Measurements from ENCODE around the gene ZNF496. TPM values are rescaled to one million over a fixed set of nuclear protein-coding genes. Genes with fewer than 3 reads are reported as not detected.
"Not testable (repeated sequence)": the region's sequence is repeated elsewhere in the genome, so short reads cannot be mapped to it uniquely, and the experiment has no call there.

The ZNF496 gene
- total and polyA plus RNA-seq, 11 donors: 6.2 to 37.9 (median 15.0) TPM

DNA sequence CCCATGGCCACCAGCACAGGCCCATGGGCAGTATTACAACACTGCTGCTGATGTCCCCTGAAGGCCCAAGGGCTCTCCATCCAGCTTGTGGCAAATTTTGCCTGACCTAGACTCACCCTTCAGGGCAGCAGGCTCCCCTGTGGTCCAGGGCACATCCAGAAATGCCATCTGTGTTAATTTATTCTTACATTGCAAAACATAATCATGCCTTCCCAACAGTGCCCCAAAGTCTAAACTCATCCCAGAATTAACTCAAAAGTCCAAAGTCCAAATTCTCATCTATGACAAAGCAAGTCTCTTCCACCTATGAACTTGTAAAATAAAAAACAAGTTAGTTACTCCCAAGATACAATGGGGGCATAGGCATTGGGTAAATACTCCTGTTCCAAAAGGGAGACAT is 62.5 kb downstream of the ZNF496 start:
- no peak for ATAC-seq
- H3K9me3 ChIP-seq: peaks cover 0 to 31% (median 2%) of the 10 kb centered on the region in 12 donors

GRCh38 chr1:247268390-247269045 is 63.1 kb downstream of the ZNF496 start:
- Histone ChIP-seq H3K4me3 (no peak overlapping the region), H3K36me3 (no peaks in the 10 kb centered on the region), H3K27me3 (no peaks in the 10 kb centered on the region), H3K9me3 (peaks cover 0 to 37% (median 7%) of the 10 kb centered on the region in 12 donors), H3K27ac (no peak overlapping the region), H3K4me1 (peaks cover 0 to 5% (median 0%) of the 10 kb centered on the region in 12 donors)
- ATAC-seq: no peak
- intact Hi-C loops (cut with DNase I): no loop called here
- WGBS, 4 donors: 61 to 87% (median 77%) methylated on average over 2 of the region's 2 CpGs
- TF ChIP-seq, protein P1, sequence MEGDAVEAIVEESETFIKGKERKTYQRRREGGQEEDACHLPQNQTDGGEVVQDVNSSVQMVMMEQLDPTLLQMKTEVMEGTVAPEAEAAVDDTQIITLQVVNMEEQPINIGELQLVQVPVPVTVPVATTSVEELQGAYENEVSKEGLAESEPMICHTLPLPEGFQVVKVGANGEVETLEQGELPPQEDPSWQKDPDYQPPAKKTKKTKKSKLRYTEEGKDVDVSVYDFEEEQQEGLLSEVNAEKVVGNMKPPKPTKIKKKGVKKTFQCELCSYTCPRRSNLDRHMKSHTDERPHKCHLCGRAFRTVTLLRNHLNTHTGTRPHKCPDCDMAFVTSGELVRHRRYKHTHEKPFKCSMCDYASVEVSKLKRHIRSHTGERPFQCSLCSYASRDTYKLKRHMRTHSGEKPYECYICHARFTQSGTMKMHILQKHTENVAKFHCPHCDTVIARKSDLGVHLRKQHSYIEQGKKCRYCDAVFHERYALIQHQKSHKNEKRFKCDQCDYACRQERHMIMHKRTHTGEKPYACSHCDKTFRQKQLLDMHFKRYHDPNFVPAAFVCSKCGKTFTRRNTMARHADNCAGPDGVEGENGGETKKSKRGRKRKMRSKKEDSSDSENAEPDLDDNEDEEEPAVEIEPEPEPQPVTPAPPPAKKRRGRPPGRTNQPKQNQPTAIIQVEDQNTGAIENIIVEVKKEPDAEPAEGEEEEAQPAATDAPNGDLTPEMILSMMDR (IDR thresholded peaks at IDR 0.05): no peak
- no peak for TF ChIP-seq POLR2A (IDR thresholded peaks at IDR 0.05)
- no peak for DNase-seq

More for the DNA sequence above, 62.5 kb downstream of the ZNF496 start:
- Histone ChIP-seq H3K27ac (no peak overlapping the region), H3K4me3 (no peak overlapping the region), H3K4me1 (peaks cover 0 to 5% (median 0%) of the 10 kb centered on the region in 12 donors), H3K36me3 (no peaks in the 10 kb centered on the region), H3K27me3 (no peaks in the 10 kb centered on the region)
- intact Hi-C loops (cut with DNase I): no loop called here
- no peak for DNase-seq
- TF ChIP-seq, protein P1 (IDR thresholded peaks at IDR 0.05): no peak

GRCh38 chr1:247266053-247266452 is 65.6 kb downstream of the ZNF496 start:
- intact Hi-C loops (cut with DNase I): no loop called here
- H3K9me3 ChIP-seq: peaks cover 0 to 34% (median 12%) of the 10 kb centered on the region in 12 donors
- 77 to 83% (median 81%) methylated on average over 5 of the region's 5 CpGs for whole genome bisulfite sequencing, 4 donors

DNA sequence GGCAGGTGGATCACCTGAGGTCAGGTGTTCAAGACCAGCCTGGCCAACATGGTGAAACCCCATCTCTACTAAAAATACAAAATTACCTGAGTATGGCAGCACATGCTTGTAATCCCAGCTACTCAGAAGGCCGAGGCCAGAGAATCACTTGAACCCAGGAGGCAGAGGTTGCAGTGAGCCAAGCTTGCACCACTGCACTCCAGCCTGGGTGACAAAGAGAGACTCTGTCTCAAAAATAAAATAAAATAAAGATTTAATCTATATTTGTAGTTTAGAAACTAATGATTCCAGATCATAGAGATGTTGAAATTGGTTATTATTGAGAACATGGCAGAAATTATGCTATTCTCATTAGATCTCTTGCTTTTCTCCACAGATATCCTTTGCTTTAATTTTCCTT is 75.9 kb downstream of the ZNF496 start, which contains the start of gene VN1R5:
Gene VN1R5 (plus strand): TSS at position 301 of the 400 bp plus-strand sequence.
- H3K27me3 ChIP-seq, H3K9me3 ChIP-seq: not testable (repeated sequence)

More at GRCh38 chr1:247266053-247266452, 65.6 kb downstream of the ZNF496 start:
- Histone ChIP-seq H3K4me3 (no peak overlapping the region), H3K4me1 (no peaks in the 10 kb centered on the region), H3K27ac (no peak overlapping the region), H3K27me3 (no peaks in the 10 kb centered on the region), H3K36me3 (no peaks in the 10 kb centered on the region)
- TF ChIP-seq, protein P1 (IDR thresholded peaks at IDR 0.05): no peak
- TF ChIP-seq POLR2A (IDR thresholded peaks at IDR 0.05): no peak
- ATAC-seq (no peak), DNase-seq (no peak)

DNA sequence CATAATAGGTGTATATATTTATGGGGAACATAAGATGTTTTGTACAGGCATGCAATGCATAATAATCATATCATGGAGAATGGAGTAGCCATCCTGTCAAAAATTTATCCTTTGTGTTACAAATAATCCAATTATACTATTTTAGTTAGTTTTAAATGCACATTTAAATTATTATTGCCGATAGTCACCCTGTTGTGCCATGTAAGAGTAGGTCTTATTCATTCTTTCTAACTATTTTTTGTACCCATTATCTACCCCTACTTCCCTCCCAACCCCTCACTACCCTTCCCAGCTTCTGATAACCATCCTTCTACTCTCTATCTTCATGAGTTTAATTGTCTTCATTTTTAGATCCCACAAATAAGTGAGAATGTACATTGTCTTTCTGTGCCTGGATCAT is 84.1 kb downstream of the ZNF496 start:
- ATAC-seq: no peak
- H3K9me3 ChIP-seq: peaks cover 0 to 40% (median 9%) of the 10 kb centered on the region in 12 donors
- H3K27ac ChIP-seq: no peak overlapping the region
- DNase-seq: no peak
- WGBS, 4 donors: 84 to 99% (median 92%) methylated on average over 1 of the region's 1 CpG
- H3K4me3 ChIP-seq: no peak overlapping the region
- no peaks in the 10 kb centered on the region for H3K36me3 ChIP-seq
- intact Hi-C loops (cut with DNase I): no loop called here
- no peaks in the 10 kb centered on the region for H3K27me3 ChIP-seq
- no peaks in the 10 kb centered on the region for H3K4me1 ChIP-seq
- TF ChIP-seq, protein P1 (IDR thresholded peaks at IDR 0.05): no peak
- TF ChIP-seq POLR2A (IDR thresholded peaks at IDR 0.05): no peak

More for the DNA sequence above, 75.9 kb downstream of the ZNF496 start, which contains the start of gene VN1R5:
- intact Hi-C loops (cut with DNase I); DNase-seq; H3K4me1 ChIP-seq; H3K27ac ChIP-seq; ATAC-seq; H3K36me3 ChIP-seq; H3K4me3 ChIP-seq: not testable (repeated sequence)
- 59 to 83% (median 75%) methylated on average over 1 of the region's 1 CpG for WGBS, 4 donors
